H54 (cell line): ENCODE results near the gene ITSN1.

Experiments used
- DNase-seq: peaks from one replicate; pipeline ENCODE4 v3.0.0; 2011; ENCODE audit warnings: low spot score, mixed read lengths; ENCODE audit not compliant: insufficient read length
- FAIRE-seq: peaks from 3 replicates; lab custom pipeline; 2011; peaks lifted over from hg19 to GRCh38; lab: Jason Lieb, UNC
- POLR2A ChIP-seq: IDR thresholded peaks from 2 replicates; pipeline ENCODE4 v1.6.1; 2011; ENCODE audit warnings: low read depth, mild to moderate bottlenecking, low read length

ITSN1 gene

DNA sequence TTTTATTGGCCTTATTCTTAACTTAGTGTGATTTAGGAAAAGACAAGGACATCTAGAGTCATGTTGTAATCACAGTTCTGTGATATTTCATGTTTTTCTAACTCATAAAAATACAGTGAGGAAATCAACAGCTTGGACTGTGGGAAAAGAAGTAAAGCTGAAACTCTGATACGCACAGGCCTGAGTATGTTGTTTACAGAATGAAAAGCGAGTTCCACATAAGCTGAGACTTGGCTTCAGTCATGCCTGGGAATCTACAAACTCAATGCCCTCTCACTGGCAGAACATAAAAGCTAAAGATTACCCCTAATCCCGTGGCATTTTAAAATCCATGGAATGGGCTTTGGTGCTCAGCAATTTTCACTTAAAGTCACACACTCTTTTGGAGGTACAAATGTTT, 296.9 kb downstream of the ITSN1 start:
- no peak for TF ChIP-seq POLR2A
- DNase-seq (no peak), FAIRE-seq (no peak)

DNA sequence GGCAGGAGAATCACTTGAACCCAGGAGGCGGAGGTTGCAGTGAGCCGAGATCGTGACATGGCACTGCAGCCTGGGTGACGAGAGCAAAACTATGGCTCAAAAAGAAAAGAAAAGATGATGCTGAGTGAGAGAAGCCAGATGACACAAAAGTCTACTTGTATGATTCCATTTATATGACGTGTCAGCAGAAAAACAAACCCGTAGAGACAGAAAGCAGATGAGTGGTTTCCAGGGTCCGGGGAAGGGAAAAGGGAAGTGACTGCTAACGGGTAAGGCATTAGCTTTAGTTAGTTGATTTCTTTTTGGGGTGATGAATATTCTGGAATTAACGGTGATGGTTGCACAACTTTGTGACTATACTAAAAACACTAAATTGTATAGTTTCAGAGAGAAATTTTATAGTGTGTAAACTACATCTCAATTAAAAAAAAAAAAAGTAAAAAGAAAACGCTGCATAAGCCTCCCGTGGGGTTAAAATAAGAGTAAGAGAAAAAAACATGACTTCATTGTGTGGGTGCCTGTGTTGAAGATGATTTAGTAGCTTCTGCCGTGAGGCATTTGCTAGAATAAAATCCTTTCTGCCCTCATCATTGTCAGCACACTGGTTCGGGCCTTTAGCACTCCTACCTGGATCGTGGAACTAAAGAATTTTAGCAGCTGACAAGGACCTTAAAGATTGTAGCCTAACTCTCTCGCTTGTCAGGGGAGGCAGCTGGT, 298.0 kb downstream of the ITSN1 start:
- DNase-seq (no peak), FAIRE-seq (no peak)

GRCh38 chr21:33940881-33941245, 298.6 kb downstream of the ITSN1 start:
- FAIRE-seq (no peak), DNase-seq (no peak)
- TF ChIP-seq POLR2A: no peak

More for the DNA sequence above, 298.0 kb downstream of the ITSN1 start:
- no peak for TF ChIP-seq POLR2A

DNA sequence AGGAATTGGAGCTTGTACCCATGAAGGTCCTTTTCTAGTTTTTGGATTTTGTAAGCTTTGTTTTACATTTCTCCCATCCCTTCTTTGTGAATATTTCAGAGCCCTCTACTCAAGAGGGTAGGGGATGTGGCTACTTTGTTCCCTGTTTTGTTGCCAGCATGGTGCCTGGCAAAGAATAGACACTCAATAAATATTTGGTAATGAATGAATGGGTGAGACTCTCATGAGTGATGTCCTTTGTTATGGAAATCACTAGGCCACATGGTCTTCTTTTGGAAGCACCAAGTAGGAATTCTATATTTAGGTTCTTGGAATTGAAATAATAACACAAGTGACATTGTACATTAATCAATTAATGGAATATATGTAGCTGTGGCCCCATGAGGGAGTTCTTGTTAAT, 300.1 kb downstream of the ITSN1 start:
- DNase-seq: no peak
- TF ChIP-seq POLR2A: no peak
- no peak for FAIRE-seq

- DNase-seq (no peak), FAIRE-seq (no peak)
- no peak for TF ChIP-seq POLR2A
Measured at GRCh38 chr21:33943293-33943692, 301.0 kb downstream of the ITSN1 start.

DNA sequence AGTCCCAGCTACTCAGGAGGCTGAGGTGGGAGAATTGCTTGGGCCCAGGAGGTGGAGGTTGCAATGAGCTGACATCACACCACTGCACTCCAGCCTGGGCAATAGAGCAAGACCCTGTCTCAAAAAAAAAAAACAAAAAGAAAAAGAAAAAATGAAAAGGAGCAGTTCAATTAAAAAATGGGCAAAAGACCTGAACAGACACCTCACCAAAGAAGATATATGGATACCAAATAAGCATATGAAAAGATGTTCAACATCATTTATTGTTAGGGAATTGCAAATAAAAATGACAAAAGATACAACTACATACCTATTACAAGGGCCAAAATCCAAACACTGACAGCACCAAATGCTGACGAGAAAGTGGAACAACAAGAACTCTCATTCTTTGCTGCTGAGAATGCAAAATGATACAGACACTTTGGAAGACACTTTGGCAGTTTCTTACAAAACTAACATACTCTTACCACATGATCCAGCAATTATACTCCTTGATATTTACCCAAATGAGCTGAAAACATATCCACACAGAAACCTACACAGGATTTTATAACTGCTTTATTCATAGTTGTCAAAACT, 302.0 kb downstream of the ITSN1 start:
- no peak for TF ChIP-seq POLR2A
- FAIRE-seq (no peak), DNase-seq (no peak)

DNA sequence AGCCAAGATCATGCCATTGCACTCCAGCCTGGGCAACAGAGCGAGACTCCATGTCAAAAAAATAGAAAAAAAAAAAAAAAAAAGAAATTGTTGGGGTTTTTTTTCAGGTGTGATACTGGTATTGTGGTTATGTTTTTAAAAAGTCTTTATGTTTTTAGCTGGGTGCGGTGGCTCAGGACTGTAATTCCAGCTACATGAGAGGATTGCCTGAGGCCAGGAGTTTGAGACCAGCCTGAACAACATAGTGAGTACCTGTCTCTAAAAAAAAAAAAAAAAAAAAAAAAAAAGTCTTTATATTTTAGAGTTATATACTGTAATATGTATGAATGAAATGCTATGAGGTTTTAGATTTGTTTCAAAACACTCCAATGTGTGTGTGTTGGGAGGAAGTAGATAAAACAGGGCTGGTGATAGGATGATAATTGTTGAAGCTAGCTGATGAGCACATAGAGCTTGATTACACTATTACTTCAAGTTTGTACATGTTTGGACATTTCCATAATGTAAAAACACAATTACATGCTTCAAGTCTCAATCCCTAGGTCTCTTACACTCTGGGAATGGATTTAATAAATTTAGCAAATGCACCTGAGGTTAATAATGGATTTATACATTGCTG, 303.5 kb downstream of the ITSN1 start:
- FAIRE-seq (no peak), DNase-seq (no peak)
- no peak for TF ChIP-seq POLR2A

DNA sequence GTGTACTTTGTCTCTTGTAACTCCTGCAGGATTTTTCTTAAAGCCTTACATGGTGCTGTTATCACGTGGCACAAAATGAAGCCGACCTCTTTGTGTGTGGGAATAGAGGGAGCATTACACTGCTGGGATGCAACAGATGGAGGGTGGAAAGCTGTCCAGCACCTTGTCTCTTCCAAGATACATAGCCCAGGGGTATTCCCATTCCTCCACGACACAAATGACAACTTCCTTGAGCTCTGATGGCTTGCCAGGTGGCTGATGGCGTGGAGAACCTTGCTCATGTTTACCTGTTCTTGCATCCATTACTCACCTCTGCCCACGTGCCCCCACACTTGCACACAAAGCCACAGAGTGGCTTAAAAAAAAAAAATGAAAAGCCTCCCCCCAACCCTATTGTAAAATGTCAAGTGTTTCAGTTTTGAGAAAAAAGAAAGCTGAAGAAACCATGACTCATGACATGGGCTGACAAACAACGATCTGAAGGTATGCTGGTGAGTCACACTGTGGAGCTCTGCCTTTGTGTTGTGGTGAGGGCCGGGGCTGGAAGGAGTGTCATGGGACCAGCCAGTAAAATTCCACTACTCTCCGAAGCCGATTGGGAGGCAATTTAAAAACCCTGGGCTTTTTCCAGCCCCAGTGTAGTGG, 305.3 kb downstream of the ITSN1 start:
- FAIRE-seq: peak; percentile 78
- TF ChIP-seq POLR2A: no peak
- peak; percentile 95 for DNase-seq

- FAIRE-seq (no peak), DNase-seq (peak; percentile 68)
- TF ChIP-seq POLR2A: peak; percentile 22; the same call in 1 of the 2 replicates
Measured at GRCh38 chr21:33948096-33948950, 306.0 kb downstream of the ITSN1 start.

DNA sequence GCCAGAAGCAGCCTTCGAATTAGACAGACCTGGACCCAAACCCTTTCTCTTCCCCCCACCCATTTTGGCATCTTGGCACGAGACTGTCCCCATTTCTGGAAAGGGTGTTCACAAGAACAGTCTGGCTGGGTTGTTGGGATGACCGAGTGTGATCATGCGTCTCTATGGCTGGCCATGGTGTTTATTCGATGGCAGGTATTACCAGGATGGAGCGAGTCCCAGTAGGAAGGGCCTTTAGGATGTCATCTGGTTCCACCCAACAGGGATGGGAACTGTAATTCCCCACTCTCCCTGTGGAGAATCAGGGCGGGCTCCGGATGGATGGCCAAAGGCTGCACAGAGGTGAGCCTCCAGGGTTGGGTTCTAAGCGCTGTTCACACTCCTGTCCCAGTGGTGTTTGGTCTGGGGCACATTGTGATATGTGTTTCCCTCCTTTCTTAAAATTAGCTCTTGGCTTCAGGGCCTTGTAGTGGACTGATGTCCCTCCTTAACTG, 306.7 kb downstream of the ITSN1 start:
- FAIRE-seq (no peak), DNase-seq (no peak)
- TF ChIP-seq POLR2A: no peak
